PC-3 (cell line): ENCODE results near the gene HHIP. TPM values are rescaled to one million over a fixed set of nuclear protein-coding genes. Genes with fewer than 3 reads are reported as not detected.
"Not testable (repeated sequence)": the region's sequence is repeated elsewhere in the genome, so short reads cannot be mapped to it uniquely, and the experiment has no call there.

Source experiments
- ATAC-seq: fragments of 200-7000 bp; cut with Tn5 transposase; 2 replicates; pipeline ENCODE4 v1.9.1; 2020; ENCODE audit warnings: mild to moderate bottlenecking, moderate library complexity
- BruUV-seq: library from RNA; stranded (reverse); fragments of 400-500 nt; replicated peaks from 2 replicates; lab custom pipeline; 2021; lab: Mats Ljungman, UMichigan
- CTCF ChIA-PET: fragments of 300-600 bp; sonication (Branson Sonifier 250); formaldehyde crosslinking; loops from one replicate; lab custom pipeline; 2022; ENCODE audit warnings: antibody characterized with exemption; lab: Charles Lee
- POLR2A ChIA-PET: fragments of 300-600 bp; sonication (Branson Sonifier 250); formaldehyde crosslinking; loops from one replicate; lab custom pipeline; 2022; ENCODE audit warnings: antibody characterized with exemption; ENCODE audit not compliant: unreplicated experiment; lab: Charles Lee
- DNase-seq: peaks from one replicate; pipeline ENCODE4 v3.0.0-alpha.2; 2015
- H2AFZ ChIP-seq: fragments of 300-600 bp; sonication (generic); 2 replicates; pipeline ENCODE4 v1.6.0; 2016; ENCODE audit warnings: antibody characterized with exemption, low read length
- H3F3A ChIP-seq: fragments of 300-600 bp; sonication (generic); one replicate; pipeline ENCODE4 v1.6.0; 2017; ENCODE audit warnings: antibody characterized with exemption, low read length, control low read depth, mild to moderate bottlenecking; ENCODE audit not compliant: unreplicated experiment
- H3K27ac ChIP-seq: fragments of 300-600 bp; sonication (generic); 2 replicates; pipeline ENCODE4 v1.5.1; 2016; ENCODE audit warnings: mild to moderate bottlenecking, low read length
- H3K27me3 ChIP-seq: fragments of 300-600 bp; sonication (generic); 2 replicates; pipeline ENCODE4 v1.6.1; 2016; ENCODE audit warnings: low read length, mixed read lengths
- H3K36me3 ChIP-seq: fragments of 300-600 bp; sonication (generic); 2 replicates; pipeline ENCODE4 v1.6.1; 2016; ENCODE audit warnings: low read depth, mixed run types, low read length, mixed read lengths
- H3K4me1 ChIP-seq: fragments of 300-600 bp; sonication (generic); 2 replicates; pipeline ENCODE4 v1.5.1; 2016; ENCODE audit warnings: low read length; ENCODE audit not compliant: insufficient read depth
- H3K4me2 ChIP-seq: fragments of 300-600 bp; sonication (generic); 2 replicates; pipeline ENCODE4 v1.6.0; 2016; ENCODE audit warnings: low read length
- H3K4me3 ChIP-seq: fragments of 300-600 bp; sonication (generic); 2 replicates; pipeline ENCODE4 v1.5.1; 2016; ENCODE audit warnings: mild to moderate bottlenecking, low read length, mixed read lengths
- H3K79me2 ChIP-seq: fragments of 300-600 bp; sonication (generic); 2 replicates; pipeline ENCODE4 v1.6.1; 2017; ENCODE audit warnings: low read length, mixed read lengths
- H3K9ac ChIP-seq: fragments of 300-600 bp; sonication (generic); 2 replicates; pipeline ENCODE4 v1.6.0; 2016; ENCODE audit warnings: mild to moderate bottlenecking, low read length
- H3K9me2 ChIP-seq: fragments of 300-600 bp; sonication (generic); replicated peaks from 2 replicates; pipeline ENCODE4 v1.6.1; 2016; ENCODE audit warnings: mixed run types, low read length, mixed read lengths
- H3K9me3 ChIP-seq: fragments of 300-600 bp; sonication (generic); 2 replicates; pipeline ENCODE4 v1.6.1; 2016; ENCODE audit warnings: low read length, mixed read lengths
- H4K20me1 ChIP-seq: fragments of 300-600 bp; sonication (generic); 2 replicates; pipeline ENCODE4 v1.6.1; 2016; ENCODE audit warnings: low read length, mixed read lengths
- EZH2 ChIP-seq: fragments of 300-600 bp; sonication (generic); IDR thresholded peaks from one replicate; pipeline ENCODE4 v1.6.1; 2017; ENCODE audit warnings: antibody characterized with exemption, mild to moderate bottlenecking, low read length; ENCODE audit not compliant: unreplicated experiment
- EZH2phosphoT487 ChIP-seq: fragments of 300-600 bp; sonication (generic); IDR thresholded peaks from 2 replicates; pipeline ENCODE4 v1.6.1; 2018; ENCODE audit warnings: mild to moderate bottlenecking, antibody characterized with exemption, low read length, borderline replicate concordance
- intact Hi-C: fragments of 100-400 bp; cut with micrococcal nuclease; formaldehyde crosslinking; loops from 2 replicates; pipeline ENCODE4 v1.9.0; 2023
- total RNA-seq: library from RNA; depleted of rRNA; stranded (reverse); fragments of >200 nt; gene quantifications from 2 replicates; pipeline ENCODE4 v1.2.3, GENCODE V29; 2014
- TF ChIP-seq, protein P1 (sequence below): fragments of 300-600 bp; sonication (generic); conservative IDR thresholded peaks from 2 replicates; pipeline ENCODE4 v1.5.1; 2017; ENCODE audit warnings: antibody characterized with exemption, low read depth, mild to moderate bottlenecking, low read length

Gene HHIP
- total RNA-seq, 1 experiment from 2014 or later = 1.2 TPM

DNA sequence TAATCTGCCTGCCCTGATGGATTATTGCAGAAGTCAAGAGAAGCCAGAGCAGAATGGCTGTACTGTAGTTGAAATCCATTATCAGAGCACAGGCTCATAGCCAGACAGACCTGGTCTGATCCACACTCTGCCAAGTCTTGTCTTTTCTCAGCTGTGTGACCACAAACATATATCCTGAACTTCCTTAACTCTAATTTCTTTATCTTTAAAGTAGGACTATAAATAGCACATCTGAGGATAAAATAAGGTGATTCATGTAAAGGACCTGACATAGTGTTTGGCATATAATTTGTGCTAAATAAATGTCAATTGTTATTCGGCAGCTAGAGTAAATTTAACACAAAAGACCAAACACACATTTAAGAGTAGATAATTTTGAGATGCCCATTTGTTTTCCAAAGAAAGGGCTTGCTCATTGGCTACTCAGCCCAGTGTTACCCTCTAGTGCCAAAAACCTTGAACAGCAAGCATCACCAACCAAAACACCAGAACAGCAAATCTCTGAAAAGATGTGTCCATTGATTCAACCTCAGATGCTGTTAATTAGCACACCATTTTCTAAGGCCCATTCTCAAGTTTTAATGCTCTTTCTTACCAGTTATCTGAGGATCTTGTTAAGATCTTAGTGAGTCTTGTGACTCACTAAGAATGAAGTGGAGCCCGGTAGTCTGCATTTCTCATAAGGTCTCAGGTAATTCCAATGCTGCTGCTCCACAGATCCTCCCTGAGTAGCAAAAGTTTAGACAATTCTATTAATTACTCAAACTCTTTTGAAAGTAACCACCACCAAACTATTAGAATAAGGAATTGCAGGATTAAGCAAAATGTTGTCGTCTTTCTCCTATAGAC lies 108.8 kb downstream of the HHIP start:
- DNase-seq (peak; percentile 50), ATAC-seq (peak; percentile 72)
- Histone ChIP-seq H3K9ac (no peak overlapping the region), H3K4me2 (no peak overlapping the region), H3K36me3 (no peaks in the 10 kb centered on the region), H4K20me1 (no peaks in the 10 kb centered on the region), H3K27me3 (no peaks in the 10 kb centered on the region), H2AFZ (no peak overlapping the region), H3K9me2 (no peaks in the 10 kb centered on the region), H3K9me3 (no peaks in the 10 kb centered on the region), H3K27ac (no peak overlapping the region), H3K4me1 (0 out of 2 replicates have a peak, but pooled peaks cover 7% of the 10 kb centered on the region), H3K4me3 (no peak overlapping the region), H3K79me2 (no peaks in the 10 kb centered on the region), H3F3A (no peaks in the 10 kb centered on the region)
- intact Hi-C loops = loop anchor here (1.0 to 10.0 kb wide), 5 partner anchors 97 to 580 kb away; no protein-coding TSS in a partner anchor
- TF ChIP-seq, protein P1, sequence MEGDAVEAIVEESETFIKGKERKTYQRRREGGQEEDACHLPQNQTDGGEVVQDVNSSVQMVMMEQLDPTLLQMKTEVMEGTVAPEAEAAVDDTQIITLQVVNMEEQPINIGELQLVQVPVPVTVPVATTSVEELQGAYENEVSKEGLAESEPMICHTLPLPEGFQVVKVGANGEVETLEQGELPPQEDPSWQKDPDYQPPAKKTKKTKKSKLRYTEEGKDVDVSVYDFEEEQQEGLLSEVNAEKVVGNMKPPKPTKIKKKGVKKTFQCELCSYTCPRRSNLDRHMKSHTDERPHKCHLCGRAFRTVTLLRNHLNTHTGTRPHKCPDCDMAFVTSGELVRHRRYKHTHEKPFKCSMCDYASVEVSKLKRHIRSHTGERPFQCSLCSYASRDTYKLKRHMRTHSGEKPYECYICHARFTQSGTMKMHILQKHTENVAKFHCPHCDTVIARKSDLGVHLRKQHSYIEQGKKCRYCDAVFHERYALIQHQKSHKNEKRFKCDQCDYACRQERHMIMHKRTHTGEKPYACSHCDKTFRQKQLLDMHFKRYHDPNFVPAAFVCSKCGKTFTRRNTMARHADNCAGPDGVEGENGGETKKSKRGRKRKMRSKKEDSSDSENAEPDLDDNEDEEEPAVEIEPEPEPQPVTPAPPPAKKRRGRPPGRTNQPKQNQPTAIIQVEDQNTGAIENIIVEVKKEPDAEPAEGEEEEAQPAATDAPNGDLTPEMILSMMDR = peak; percentile 83
- TF ChIP-seq EZH2 = no peak
- no peak for TF ChIP-seq EZH2phosphoT487
- CTCF ChIA-PET = no interaction called here
- POLR2A ChIA-PET = no interaction called here
- no TSS peak for BruUV-seq

DNA sequence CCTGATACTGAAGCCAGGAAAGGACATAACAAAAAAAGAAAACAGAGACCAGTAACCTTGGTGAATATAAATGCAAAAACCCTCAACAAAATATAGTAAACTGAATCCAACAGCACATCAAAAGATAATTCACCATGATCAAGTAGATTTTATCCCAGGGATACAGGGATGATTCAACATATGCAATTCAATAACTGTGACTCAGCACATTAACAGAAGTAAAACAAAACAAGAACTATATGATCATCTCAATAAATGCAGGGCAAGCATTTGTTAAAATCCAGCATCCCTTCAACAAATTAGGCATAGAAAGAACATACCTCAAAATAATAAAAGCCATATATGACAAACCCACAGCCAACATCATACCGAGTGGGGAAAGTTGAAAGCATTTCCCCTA lies 112.0 kb downstream of the HHIP start:
- BruUV-seq = no TSS peak
- intact Hi-C loops = loop anchor here (10.0 kb wide), 1 partner anchor 307 kb away; no protein-coding TSS in a partner anchor
- CTCF ChIA-PET = no interaction called here
- Histone ChIP-seq H3K9me2 (no peaks in the 10 kb centered on the region), H2AFZ (no peak overlapping the region), H3K4me2 (no peak overlapping the region), H3K79me2 (no peaks in the 10 kb centered on the region), H4K20me1 (no peaks in the 10 kb centered on the region), H3K4me1 (0 out of 2 replicates have a peak, but pooled peaks cover 7% of the 10 kb centered on the region), H3K9me3 (no peaks in the 10 kb centered on the region), H3K27ac (no peak overlapping the region), H3K9ac (no peak overlapping the region), H3K4me3 (no peak overlapping the region), H3F3A (no peaks in the 10 kb centered on the region), H3K27me3 (no peaks in the 10 kb centered on the region), H3K36me3 (no peaks in the 10 kb centered on the region)
- TF ChIP-seq, protein P1 = no peak
- no peak for TF ChIP-seq EZH2
- TF ChIP-seq EZH2phosphoT487 = no peak
- POLR2A ChIA-PET = no interaction called here
- DNase-seq = peak; percentile 28
- peak; percentile 61 for ATAC-seq

DNA sequence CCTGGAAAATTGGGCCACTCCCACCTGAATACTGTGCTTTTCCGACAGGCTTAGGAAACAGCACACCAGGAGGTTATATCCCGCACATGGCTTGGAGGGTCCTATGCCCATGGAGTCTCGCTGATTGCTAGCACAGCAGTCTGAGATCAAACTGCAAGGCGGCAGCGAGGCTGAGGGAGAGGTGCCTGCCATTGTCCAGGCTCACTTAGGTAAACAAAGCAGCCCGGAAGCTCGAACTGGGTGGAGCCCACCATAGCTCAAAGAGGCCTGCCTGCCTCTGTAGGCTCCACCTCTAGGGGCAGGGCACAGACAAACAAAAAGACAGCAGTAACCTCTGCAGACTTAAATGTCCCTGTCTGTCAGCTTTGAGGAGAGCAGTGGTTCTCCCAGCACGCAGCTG lies 122.9 kb downstream of the HHIP start:
- ATAC-seq, H3K9me3 ChIP-seq, BruUV-seq, POLR2A ChIA-PET, H2AFZ ChIP-seq, intact Hi-C loops, H3K4me1 ChIP-seq, CTCF ChIA-PET, H3K36me3 ChIP-seq, H3K4me3 ChIP-seq, H3K27me3 ChIP-seq, H3K79me2 ChIP-seq, H3K27ac ChIP-seq, H4K20me1 ChIP-seq, H3K9ac ChIP-seq, H3K9me2 ChIP-seq, H3F3A ChIP-seq, DNase-seq, H3K4me2 ChIP-seq: not testable (repeated sequence)
